ENCODE measurements around the gene SIK2. TPM values are rescaled to one million over a fixed set of nuclear protein-coding genes. Genes with fewer than 3 reads are reported as not detected.
A peak's percentile ranks its signal among the peaks of the same experiment; 100 is the strongest.

The SIK2 gene
- total RNA-seq, 2 donors from 2014 or later = 16.2 to 21.3 TPM

- intact Hi-C loops (cut with DNase I) = no loop called here
- Histone ChIP-seq H3K4me1 (peaks cover 6% of the 10 kb centered on the region), H3K4me3 (no peak overlapping the region), H3K9ac (ENCODE audit: low read depth in 2 of 2, low read length in 2 of 2) (no peak overlapping the region), H3K27ac (peak overlapping the region; percentile 61), H3K36me3 (no peaks in the 10 kb centered on the region), H3K27me3 (no peaks in the 10 kb centered on the region), H3K9me3 (no peaks in the 10 kb centered on the region)
- no peak for DNase-seq
- TF ChIP-seq CTCF (IDR thresholded peaks at IDR 0.05) = no peak
Measured at GRCh38 chr11:111634981-111635705, 32.9 kb downstream of the SIK2 start.

DNA sequence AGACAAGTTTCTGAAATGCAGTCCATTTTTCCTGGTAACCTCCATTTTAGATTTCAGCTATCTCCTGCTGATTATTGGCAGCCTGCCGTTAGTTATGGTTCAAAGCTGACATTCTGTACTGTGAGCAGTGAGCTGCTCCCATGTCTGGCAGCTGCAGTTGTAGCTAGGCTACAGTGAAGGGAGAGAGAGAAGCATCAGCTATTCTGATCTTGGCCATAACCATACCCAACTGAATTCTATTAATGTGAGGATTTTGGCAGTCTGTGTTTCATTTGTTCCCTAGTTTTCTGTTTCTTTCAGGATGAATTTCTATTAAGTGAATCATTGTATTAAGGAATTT, 33.4 kb downstream of the SIK2 start:
- DNase-seq = no peak

DNA sequence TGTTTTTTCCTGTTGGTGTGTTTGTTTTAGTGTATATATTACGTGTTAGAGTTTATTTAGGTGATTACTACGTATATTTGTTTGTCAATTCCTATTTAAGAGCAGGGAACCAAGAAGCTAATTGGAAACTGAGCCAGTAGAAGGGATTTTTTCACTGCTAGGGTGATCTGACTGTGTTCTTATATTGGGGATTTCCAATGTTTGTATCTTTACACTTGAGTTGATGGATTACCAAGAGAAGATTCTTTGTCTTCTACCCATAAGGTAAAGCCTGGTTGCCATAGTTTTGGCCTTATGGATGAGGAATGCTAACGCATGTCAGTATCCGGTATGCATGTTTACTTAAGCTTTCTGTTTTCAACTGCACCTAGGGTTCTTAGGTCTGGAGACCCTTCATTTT, 35.6 kb downstream of the SIK2 start:
- peaks cover 6% of the 10 kb centered on the region for H3K4me1 ChIP-seq
- H3K27ac ChIP-seq = no peak overlapping the region
- DNase-seq = no peak
- no peaks in the 10 kb centered on the region for H3K27me3 ChIP-seq
- H3K9me3 ChIP-seq = no peaks in the 10 kb centered on the region
- no peaks in the 10 kb centered on the region for H3K36me3 ChIP-seq
- TF ChIP-seq CTCF (IDR thresholded peaks at IDR 0.05) = no peak
- no peak overlapping the region for H3K4me3 ChIP-seq
- H3K9ac ChIP-seq (ENCODE audit: low read depth in 2 of 2, low read length in 2 of 2) = no peak overlapping the region
- intact Hi-C loops (cut with DNase I) = no loop called here

More for the DNA sequence above, 33.4 kb downstream of the SIK2 start:
- H3K27ac ChIP-seq = peak overlapping the region; percentile 47
- H3K4me3 ChIP-seq = no peak overlapping the region
- no peaks in the 10 kb centered on the region for H3K9me3 ChIP-seq
- H3K9ac ChIP-seq (ENCODE audit: low read depth in 2 of 2, low read length in 2 of 2) = no peak overlapping the region
- no peaks in the 10 kb centered on the region for H3K27me3 ChIP-seq
- intact Hi-C loops (cut with DNase I) = no loop called here
- no peak for TF ChIP-seq CTCF (IDR thresholded peaks at IDR 0.05)
- H3K36me3 ChIP-seq = no peaks in the 10 kb centered on the region
- peaks cover 6% of the 10 kb centered on the region for H3K4me1 ChIP-seq

DNA sequence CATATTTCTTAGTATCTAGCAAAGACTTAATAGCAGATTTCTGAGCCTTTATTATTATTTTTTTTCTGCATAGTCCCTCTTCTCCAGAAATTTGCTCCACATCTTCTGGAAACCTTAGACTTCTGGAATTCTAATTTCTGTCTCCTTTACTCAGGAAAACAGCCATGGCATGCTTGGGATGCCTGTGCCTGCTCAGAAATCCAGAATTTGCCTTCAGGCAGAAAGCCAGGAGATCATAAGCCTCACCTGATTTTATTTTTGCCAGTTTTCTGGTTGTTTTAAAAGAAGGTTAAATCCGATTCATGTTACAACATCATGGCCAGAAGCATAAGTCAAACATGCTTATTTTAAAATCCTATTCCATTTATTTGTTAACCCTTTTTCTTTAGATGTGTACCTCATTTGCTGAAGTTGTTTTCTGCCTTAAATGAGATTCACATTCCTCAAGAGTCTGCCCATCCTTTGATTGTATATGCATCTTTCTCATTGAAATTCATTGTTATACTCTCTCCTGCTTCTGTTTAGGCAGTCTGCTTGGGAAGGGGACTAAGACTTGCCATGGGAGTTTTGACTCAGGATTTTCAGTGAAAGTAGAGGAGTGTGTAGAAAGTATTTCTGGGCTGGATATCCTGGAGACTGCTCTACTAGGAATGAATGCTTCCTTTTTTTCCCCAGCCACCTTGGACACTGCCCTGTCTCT, 37.1 kb downstream of the SIK2 start:
- H3K27me3 ChIP-seq = no peaks in the 10 kb centered on the region
- no peaks in the 10 kb centered on the region for H3K9me3 ChIP-seq
- no peaks in the 10 kb centered on the region for H3K36me3 ChIP-seq
- H3K4me1 ChIP-seq = no peaks in the 10 kb centered on the region
- H3K9ac ChIP-seq (ENCODE audit: low read depth in 2 of 2, low read length in 2 of 2) = no peak overlapping the region
- TF ChIP-seq CTCF (IDR thresholded peaks at IDR 0.05) = no peak
- no peak overlapping the region for H3K27ac ChIP-seq
- intact Hi-C loops (cut with DNase I) = no loop called here
- no peak overlapping the region for H3K4me3 ChIP-seq
- DNase-seq = no peak

- no peaks in the 10 kb centered on the region for H3K27me3 ChIP-seq
- no peaks in the 10 kb centered on the region for H3K9me3 ChIP-seq
- no peak for TF ChIP-seq CTCF (IDR thresholded peaks at IDR 0.05)
- no peak overlapping the region for H3K9ac ChIP-seq (ENCODE audit: low read depth in 2 of 2, low read length in 2 of 2)
- intact Hi-C loops (cut with DNase I) = no loop called here
- no peaks in the 10 kb centered on the region for H3K4me1 ChIP-seq
- H3K4me3 ChIP-seq = no peak overlapping the region
- no peaks in the 10 kb centered on the region for H3K36me3 ChIP-seq
- DNase-seq = no peak
- H3K27ac ChIP-seq = no peak overlapping the region
Measured at GRCh38 chr11:111641339-111642015, 39.2 kb downstream of the SIK2 start.

Data from colonic mucosa (tissue), 4 donors.